ENCODE results near the gene CEP250. TPM values are rescaled to one million over a fixed set of nuclear protein-coding genes. Genes with fewer than 3 reads are reported as not detected.

The CEP250 gene
- polyA plus RNA-seq, 1 donor (not counting 4 experiments of a cell fraction or from before 2014, with no cell fraction given) = 8.1 TPM

DNA sequence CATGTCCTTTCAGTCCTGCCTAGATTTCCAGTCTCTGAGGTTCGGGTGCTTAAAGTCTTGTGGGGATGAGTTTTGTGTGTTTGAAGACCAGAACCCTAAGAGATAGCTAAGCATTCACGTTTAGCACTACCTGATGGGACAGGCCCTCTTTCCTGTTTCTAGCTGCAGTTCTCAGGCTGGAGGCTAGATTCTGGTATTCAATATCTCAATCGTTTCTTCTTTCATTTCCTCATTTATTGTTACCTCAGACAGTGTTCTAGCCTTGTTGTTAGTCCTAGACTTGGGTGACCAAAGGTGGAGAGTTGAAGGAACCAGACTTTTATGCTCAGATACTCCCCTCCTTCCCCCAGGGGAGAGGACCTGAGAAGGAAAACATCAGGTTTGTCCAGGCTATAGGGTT lies 16.8 kb downstream of the CEP250 start:
- TF ChIP-seq, protein P1, sequence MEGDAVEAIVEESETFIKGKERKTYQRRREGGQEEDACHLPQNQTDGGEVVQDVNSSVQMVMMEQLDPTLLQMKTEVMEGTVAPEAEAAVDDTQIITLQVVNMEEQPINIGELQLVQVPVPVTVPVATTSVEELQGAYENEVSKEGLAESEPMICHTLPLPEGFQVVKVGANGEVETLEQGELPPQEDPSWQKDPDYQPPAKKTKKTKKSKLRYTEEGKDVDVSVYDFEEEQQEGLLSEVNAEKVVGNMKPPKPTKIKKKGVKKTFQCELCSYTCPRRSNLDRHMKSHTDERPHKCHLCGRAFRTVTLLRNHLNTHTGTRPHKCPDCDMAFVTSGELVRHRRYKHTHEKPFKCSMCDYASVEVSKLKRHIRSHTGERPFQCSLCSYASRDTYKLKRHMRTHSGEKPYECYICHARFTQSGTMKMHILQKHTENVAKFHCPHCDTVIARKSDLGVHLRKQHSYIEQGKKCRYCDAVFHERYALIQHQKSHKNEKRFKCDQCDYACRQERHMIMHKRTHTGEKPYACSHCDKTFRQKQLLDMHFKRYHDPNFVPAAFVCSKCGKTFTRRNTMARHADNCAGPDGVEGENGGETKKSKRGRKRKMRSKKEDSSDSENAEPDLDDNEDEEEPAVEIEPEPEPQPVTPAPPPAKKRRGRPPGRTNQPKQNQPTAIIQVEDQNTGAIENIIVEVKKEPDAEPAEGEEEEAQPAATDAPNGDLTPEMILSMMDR (optimal IDR thresholded peaks at IDR 0.05 in 1 of 3, IDR thresholded peaks at IDR 0.05 in 1 of 3, conservative IDR thresholded peaks at IDR 0.05 in 1 of 3; ENCODE audit: extremely low read depth in 1 of 3, insufficient read depth in 2 of 3, low read length in 3 of 3) = no peak
- no peak for TF ChIP-seq EZH2 (IDR thresholded peaks at IDR 0.05; ENCODE audit: low read length)
- no peaks in the 10 kb centered on the region for H3K79me2 ChIP-seq (ENCODE audit: control insufficient read depth, insufficient read depth, low read length)
- DNase-seq (ENCODE audit: low read depth, low spot score) = no peak
- dilution Hi-C loops (cut with MboI; ENCODE audit: extremely low pct_ligation_motif_present, low sequenced_read_pairs) = no loop called here
- H3K27ac ChIP-seq (ENCODE audit: control insufficient read depth, insufficient read depth, low read length) = no peak overlapping the region
- H3K9me3 ChIP-seq (ENCODE audit: control insufficient read depth, low read depth, low read length) = no peaks in the 10 kb centered on the region
- H3K4me1 ChIP-seq (ENCODE audit: control insufficient read depth, extremely low read depth, insufficient read depth, low read length) = no peaks in the 10 kb centered on the region
- H2AFZ ChIP-seq (ENCODE audit: control insufficient read depth, low read length) = no peak overlapping the region
- peaks cover 24 to 27% of the 10 kb centered on the region in 2 experiments for H3K36me3 ChIP-seq (ENCODE audit: control insufficient read depth in 2 of 2, extremely low read depth in 1 of 2, insufficient read depth in 2 of 2, low read length in 2 of 2)
- FAIRE-seq = no peak
- H3K4me3 ChIP-seq (ENCODE audit: control insufficient read depth in 2 of 3, extremely low read depth in 1 of 3, insufficient read depth in 2 of 3, low read depth in 1 of 3, low read length in 3 of 3) = no peak overlapping the region
- no peak overlapping the region for H3K9ac ChIP-seq (ENCODE audit: control insufficient read depth, extremely low read depth, insufficient read depth, low read length)
- H4K20me1 ChIP-seq (ENCODE audit: control insufficient read depth, extremely low read depth, insufficient read depth, low read length) = no peaks in the 10 kb centered on the region
- H3K27me3 ChIP-seq (ENCODE audit: control insufficient read depth, extremely low read depth, insufficient read depth, low read length) = no peaks in the 10 kb centered on the region
- H3K9me1 ChIP-seq (ENCODE audit: control insufficient read depth, extremely low read depth, insufficient read depth, low read length) = no peaks in the 10 kb centered on the region
- H3K4me2 ChIP-seq (ENCODE audit: control insufficient read depth, extremely low read depth, insufficient read depth, low read depth, low read length) = no peak overlapping the region

DNA sequence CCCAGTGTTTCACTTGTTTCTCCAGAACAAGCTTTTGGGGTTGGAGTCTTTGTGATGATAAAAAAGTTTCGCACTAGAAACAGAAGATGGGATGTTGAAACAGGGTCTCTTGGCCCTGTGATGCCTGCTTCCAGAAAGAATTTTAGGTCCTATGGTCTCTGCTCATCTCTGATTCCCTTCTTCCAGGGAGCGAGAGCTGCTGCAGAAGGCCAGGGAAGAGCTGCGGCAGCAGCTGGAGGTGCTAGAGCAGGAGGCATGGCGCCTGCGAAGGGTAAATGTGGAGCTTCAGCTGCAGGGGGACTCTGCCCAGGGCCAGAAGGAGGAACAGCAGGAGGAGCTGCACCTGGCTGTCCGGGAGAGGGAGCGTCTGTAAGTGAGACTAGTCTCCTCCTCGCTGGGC lies 18.3 kb downstream of the CEP250 start:
- no peaks in the 10 kb centered on the region for H3K27me3 ChIP-seq (ENCODE audit: control insufficient read depth, extremely low read depth, insufficient read depth, low read length)
- H3K36me3 ChIP-seq (ENCODE audit: control insufficient read depth in 2 of 2, extremely low read depth in 1 of 2, insufficient read depth in 2 of 2, low read length in 2 of 2) = peaks cover 25 to 33% of the 10 kb centered on the region in 2 experiments
- no peak overlapping the region for H3K27ac ChIP-seq (ENCODE audit: control insufficient read depth, insufficient read depth, low read length)
- dilution Hi-C loops (cut with MboI; ENCODE audit: extremely low pct_ligation_motif_present, low sequenced_read_pairs) = no loop called here
- no peak overlapping the region for H2AFZ ChIP-seq (ENCODE audit: control insufficient read depth, low read length)
- no peaks in the 10 kb centered on the region for H3K9me3 ChIP-seq (ENCODE audit: control insufficient read depth, low read depth, low read length)
- H3K4me1 ChIP-seq (ENCODE audit: control insufficient read depth, extremely low read depth, insufficient read depth, low read length) = no peaks in the 10 kb centered on the region
- H4K20me1 ChIP-seq (ENCODE audit: control insufficient read depth, extremely low read depth, insufficient read depth, low read length) = no peaks in the 10 kb centered on the region
- H3K9ac ChIP-seq (ENCODE audit: control insufficient read depth, extremely low read depth, insufficient read depth, low read length) = no peak overlapping the region
- FAIRE-seq (no peak), DNase-seq (ENCODE audit: low read depth, low spot score) (no peak)
- no peak overlapping the region for H3K4me2 ChIP-seq (ENCODE audit: control insufficient read depth, extremely low read depth, insufficient read depth, low read depth, low read length)
- H3K79me2 ChIP-seq (ENCODE audit: control insufficient read depth, insufficient read depth, low read length) = no peaks in the 10 kb centered on the region
- no peaks in the 10 kb centered on the region for H3K9me1 ChIP-seq (ENCODE audit: control insufficient read depth, extremely low read depth, insufficient read depth, low read length)
- TF ChIP-seq EZH2 (IDR thresholded peaks at IDR 0.05; ENCODE audit: low read length) = no peak
- TF ChIP-seq, protein P1 (optimal IDR thresholded peaks at IDR 0.05 in 1 of 3, IDR thresholded peaks at IDR 0.05 in 1 of 3, conservative IDR thresholded peaks at IDR 0.05 in 1 of 3; ENCODE audit: extremely low read depth in 1 of 3, insufficient read depth in 2 of 3, low read length in 3 of 3) = no peak
- H3K4me3 ChIP-seq (ENCODE audit: control insufficient read depth in 2 of 3, extremely low read depth in 1 of 3, insufficient read depth in 2 of 3, low read depth in 1 of 3, low read length in 3 of 3) = no peak overlapping the region
